IMR-90 (cell line): ENCODE data around the gene FTO.

Experiments
- CEBPB ChIP-seq: IDR thresholded peaks from 2 replicates; pipeline ENCODE4 v1.6.1; 2012; ENCODE audit warnings: low read depth, low read length, improper control_type of control experiment
- FOS ChIP-seq: fragments of 150-350 bp; IDR thresholded peaks from 2 replicates; pipeline ENCODE4 v1.6.1; 2016; ENCODE audit warnings: low read depth, low read length
- MXI1 ChIP-seq: IDR thresholded peaks from 2 replicates; pipeline ENCODE4 v1.6.1; 2012; ENCODE audit warnings: low read depth, mild to moderate bottlenecking, low read length, moderate library complexity, borderline replicate concordance
- NFE2L2 ChIP-seq: fragments of 150-350 bp; IDR thresholded peaks from 2 replicates; pipeline ENCODE4 v1.6.1; 2016; ENCODE audit warnings: low read depth, mild to moderate bottlenecking, low read length
- POLR2A ChIP-seq: IDR thresholded peaks from 2 replicates; pipeline ENCODE4 v1.6.1; 2012; ENCODE audit warnings: mild to moderate bottlenecking, low read depth, low read length
- RCOR1 ChIP-seq: IDR thresholded peaks from 2 replicates; pipeline ENCODE4 v1.6.1; 2012; ENCODE audit warnings: mild to moderate bottlenecking, low read length, improper control_type of control experiment; ENCODE audit not compliant: insufficient replicate concordance
- RFX5 ChIP-seq: IDR thresholded peaks from 2 replicates; pipeline ENCODE4 v1.8.0; 2012; ENCODE audit warnings: low read depth, mild to moderate bottlenecking, low read length, moderate library complexity
- TF ChIP-seq, protein P1 (sequence below): conservative IDR thresholded peaks from 2 replicates; pipeline ENCODE4 v1.5.1; 2012; ENCODE audit warnings: mild to moderate bottlenecking, low read depth, low read length, improper control_type of control experiment
- TF ChIP-seq, protein P2 (sequence below): fragments of 150-350 bp; IDR thresholded peaks from 2 replicates; pipeline ENCODE4 v1.6.1; 2017; ENCODE audit warnings: mild to moderate bottlenecking, antibody characterized with exemption, low read length, low read depth

DNA sequence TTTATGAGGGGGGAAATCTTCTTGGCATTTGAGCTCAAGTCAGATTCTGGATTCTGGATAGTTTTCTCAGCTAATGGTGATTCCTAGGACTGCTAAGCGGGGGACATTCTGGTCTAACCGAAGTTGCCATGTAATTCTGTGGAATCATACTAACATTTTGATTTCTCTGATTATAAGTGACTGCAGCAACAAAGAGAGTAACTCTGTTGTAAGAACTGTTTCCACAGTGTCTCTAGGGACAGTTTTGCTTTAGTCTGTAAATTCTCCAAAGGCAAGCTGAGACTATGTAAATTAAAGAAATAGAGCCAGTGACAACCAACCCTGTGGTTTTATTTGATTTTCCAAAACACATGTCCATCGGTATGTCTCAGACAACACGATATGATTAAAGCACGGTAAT lies 296.4 kb downstream of the FTO start:
- TF ChIP-seq, protein P1, sequence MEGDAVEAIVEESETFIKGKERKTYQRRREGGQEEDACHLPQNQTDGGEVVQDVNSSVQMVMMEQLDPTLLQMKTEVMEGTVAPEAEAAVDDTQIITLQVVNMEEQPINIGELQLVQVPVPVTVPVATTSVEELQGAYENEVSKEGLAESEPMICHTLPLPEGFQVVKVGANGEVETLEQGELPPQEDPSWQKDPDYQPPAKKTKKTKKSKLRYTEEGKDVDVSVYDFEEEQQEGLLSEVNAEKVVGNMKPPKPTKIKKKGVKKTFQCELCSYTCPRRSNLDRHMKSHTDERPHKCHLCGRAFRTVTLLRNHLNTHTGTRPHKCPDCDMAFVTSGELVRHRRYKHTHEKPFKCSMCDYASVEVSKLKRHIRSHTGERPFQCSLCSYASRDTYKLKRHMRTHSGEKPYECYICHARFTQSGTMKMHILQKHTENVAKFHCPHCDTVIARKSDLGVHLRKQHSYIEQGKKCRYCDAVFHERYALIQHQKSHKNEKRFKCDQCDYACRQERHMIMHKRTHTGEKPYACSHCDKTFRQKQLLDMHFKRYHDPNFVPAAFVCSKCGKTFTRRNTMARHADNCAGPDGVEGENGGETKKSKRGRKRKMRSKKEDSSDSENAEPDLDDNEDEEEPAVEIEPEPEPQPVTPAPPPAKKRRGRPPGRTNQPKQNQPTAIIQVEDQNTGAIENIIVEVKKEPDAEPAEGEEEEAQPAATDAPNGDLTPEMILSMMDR = no peak
- TF ChIP-seq CEBPB (no peak), POLR2A (no peak), RFX5 (no peak), NFE2L2 (no peak), RCOR1 (no peak), FOS (no peak), MXI1 (no peak)
- TF ChIP-seq, protein P2, sequence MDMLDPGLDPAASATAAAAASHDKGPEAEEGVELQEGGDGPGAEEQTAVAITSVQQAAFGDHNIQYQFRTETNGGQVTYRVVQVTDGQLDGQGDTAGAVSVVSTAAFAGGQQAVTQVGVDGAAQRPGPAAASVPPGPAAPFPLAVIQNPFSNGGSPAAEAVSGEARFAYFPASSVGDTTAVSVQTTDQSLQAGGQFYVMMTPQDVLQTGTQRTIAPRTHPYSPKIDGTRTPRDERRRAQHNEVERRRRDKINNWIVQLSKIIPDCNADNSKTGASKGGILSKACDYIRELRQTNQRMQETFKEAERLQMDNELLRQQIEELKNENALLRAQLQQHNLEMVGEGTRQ = no peak
